ENCODE measurements around the gene ENAM.

Gene ENAM

DNA sequence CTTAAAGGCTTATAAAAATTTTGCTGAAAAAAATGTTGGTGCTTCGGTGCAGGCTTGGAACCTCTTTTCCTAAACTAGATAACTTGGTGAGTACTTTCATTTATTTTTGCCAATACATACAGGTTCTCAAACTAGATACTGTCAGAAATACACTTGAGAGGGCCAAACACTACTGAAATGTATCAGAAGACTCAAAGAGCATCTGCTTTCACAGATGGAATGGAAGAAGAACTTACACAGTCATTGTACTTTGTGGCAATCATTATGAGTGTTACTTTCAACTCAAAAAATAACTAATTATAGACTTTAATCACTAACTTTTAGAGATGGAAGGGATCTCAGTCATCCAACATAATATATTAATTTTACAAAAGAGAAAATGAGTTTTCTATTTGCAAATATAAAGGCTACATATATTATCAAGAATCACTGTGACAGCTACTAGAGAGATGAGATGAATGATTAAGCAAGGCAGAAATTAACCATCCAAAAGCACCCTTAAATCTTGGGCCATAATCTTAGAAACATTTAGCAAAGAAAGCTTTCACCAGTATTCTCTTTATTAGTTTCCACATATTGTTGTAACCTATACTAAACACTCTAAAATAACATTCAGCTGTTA lies 1.0 kb downstream of the ENAM start:
- H3K27ac ChIP-seq (ENCODE audit: low read length): no peak overlapping the region
- no peaks in the 10 kb centered on the region for H3K9me2 ChIP-seq (replicated peaks; ENCODE audit: insufficient read depth, low read length)
- no peak for TF ChIP-seq EZH2phosphoT487 (IDR thresholded peaks at IDR 0.05; ENCODE audit: low read length)
- TF ChIP-seq EZH2 (optimal IDR thresholded peaks at IDR 0.05; ENCODE audit: low read depth, low read length): no peak
- TF ChIP-seq, protein P1, sequence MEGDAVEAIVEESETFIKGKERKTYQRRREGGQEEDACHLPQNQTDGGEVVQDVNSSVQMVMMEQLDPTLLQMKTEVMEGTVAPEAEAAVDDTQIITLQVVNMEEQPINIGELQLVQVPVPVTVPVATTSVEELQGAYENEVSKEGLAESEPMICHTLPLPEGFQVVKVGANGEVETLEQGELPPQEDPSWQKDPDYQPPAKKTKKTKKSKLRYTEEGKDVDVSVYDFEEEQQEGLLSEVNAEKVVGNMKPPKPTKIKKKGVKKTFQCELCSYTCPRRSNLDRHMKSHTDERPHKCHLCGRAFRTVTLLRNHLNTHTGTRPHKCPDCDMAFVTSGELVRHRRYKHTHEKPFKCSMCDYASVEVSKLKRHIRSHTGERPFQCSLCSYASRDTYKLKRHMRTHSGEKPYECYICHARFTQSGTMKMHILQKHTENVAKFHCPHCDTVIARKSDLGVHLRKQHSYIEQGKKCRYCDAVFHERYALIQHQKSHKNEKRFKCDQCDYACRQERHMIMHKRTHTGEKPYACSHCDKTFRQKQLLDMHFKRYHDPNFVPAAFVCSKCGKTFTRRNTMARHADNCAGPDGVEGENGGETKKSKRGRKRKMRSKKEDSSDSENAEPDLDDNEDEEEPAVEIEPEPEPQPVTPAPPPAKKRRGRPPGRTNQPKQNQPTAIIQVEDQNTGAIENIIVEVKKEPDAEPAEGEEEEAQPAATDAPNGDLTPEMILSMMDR (IDR thresholded peaks at IDR 0.05; ENCODE audit: low read length): no peak
- H3K36me3 ChIP-seq (replicated peaks; ENCODE audit: insufficient read depth, low read length): no peaks in the 10 kb centered on the region
- no peak overlapping the region for H3K4me2 ChIP-seq (ENCODE audit: low read depth, low read length)
- no peaks in the 10 kb centered on the region for H3K27me3 ChIP-seq (replicated peaks; ENCODE audit: insufficient read depth, low read length)
- H3F3A ChIP-seq (ENCODE audit: insufficient read depth, low read length): peaks cover under 1% of the 10 kb centered on the region
- H3K9ac ChIP-seq (ENCODE audit: low read length): no peak overlapping the region
- H3K9me3 ChIP-seq (replicated peaks; ENCODE audit: insufficient read depth, low read length): no peaks in the 10 kb centered on the region
- no peak for DNase-seq
- no peak overlapping the region for H3K4me3 ChIP-seq (ENCODE audit: low read length)
- H4K20me1 ChIP-seq (ENCODE audit: insufficient read depth, low read length): no peaks in the 10 kb centered on the region
- no peaks in the 10 kb centered on the region for H3K4me1 ChIP-seq (ENCODE audit: low read length)
- H3K79me2 ChIP-seq (ENCODE audit: low read length): no peaks in the 10 kb centered on the region
- H2AFZ ChIP-seq (ENCODE audit: low read length): no peak overlapping the region

DNA sequence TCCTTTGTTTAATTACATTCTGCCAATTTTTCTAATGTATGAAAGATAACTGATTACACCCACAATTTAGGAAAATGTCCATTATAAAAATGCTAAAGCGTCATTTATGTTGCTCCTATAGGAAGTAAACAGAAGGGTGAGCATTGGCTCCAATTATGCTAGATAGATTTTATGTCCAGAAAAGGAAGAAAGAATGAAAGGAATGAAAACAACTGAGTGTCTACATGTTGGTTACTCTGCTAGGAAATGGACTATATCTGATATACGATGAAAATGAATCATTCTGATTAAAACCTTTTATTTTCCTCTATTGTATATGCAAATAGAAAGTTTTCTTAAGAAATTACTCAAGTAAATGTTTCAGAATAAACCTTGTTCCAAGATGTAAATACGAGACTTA lies 1.6 kb downstream of the ENAM start:
- no peak overlapping the region for H3K4me3 ChIP-seq (ENCODE audit: low read length)
- H2AFZ ChIP-seq (ENCODE audit: low read length): no peak overlapping the region
- no peaks in the 10 kb centered on the region for H4K20me1 ChIP-seq (ENCODE audit: insufficient read depth, low read length)
- no peak overlapping the region for H3K27ac ChIP-seq (ENCODE audit: low read length)
- H3K4me2 ChIP-seq (ENCODE audit: low read depth, low read length): no peak overlapping the region
- H3K9ac ChIP-seq (ENCODE audit: low read length): no peak overlapping the region
- no peaks in the 10 kb centered on the region for H3K9me3 ChIP-seq (replicated peaks; ENCODE audit: insufficient read depth, low read length)
- no peaks in the 10 kb centered on the region for H3K36me3 ChIP-seq (replicated peaks; ENCODE audit: insufficient read depth, low read length)
- TF ChIP-seq EZH2 (optimal IDR thresholded peaks at IDR 0.05; ENCODE audit: low read depth, low read length) (no peak), EZH2phosphoT487 (IDR thresholded peaks at IDR 0.05; ENCODE audit: low read length) (no peak)
- TF ChIP-seq, protein P1 (IDR thresholded peaks at IDR 0.05; ENCODE audit: low read length): no peak
- H3F3A ChIP-seq (ENCODE audit: insufficient read depth, low read length): no peaks in the 10 kb centered on the region
- no peaks in the 10 kb centered on the region for H3K27me3 ChIP-seq (replicated peaks; ENCODE audit: insufficient read depth, low read length)
- H3K4me1 ChIP-seq (ENCODE audit: low read length): no peaks in the 10 kb centered on the region
- H3K9me2 ChIP-seq (replicated peaks; ENCODE audit: insufficient read depth, low read length): no peaks in the 10 kb centered on the region
- no peak for DNase-seq
- H3K79me2 ChIP-seq (ENCODE audit: low read length): no peaks in the 10 kb centered on the region

DNA sequence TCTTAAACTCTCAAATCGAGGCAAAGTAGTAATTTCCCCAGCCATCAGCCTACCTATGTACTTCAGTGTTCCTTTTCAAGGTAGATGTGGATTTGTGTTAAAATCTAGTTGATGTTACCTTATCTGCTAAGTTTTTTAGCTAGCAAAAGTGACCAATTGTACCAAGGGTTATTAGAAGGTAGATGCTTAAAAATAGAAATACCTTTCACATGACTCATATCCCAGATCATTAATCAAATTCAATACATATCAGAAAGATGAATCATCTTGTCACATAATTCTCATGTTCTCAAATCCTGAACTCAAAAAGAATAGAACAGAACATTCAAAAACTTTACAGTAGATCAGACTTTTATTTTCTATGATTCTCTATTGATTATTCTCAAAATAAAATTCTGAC lies 3.5 kb downstream of the ENAM start:
- Histone ChIP-seq H3K4me3 (ENCODE audit: low read length) (no peak overlapping the region), H3K4me1 (ENCODE audit: low read length) (no peaks in the 10 kb centered on the region), H3K9me3 (replicated peaks; ENCODE audit: insufficient read depth, low read length) (no peaks in the 10 kb centered on the region), H2AFZ (ENCODE audit: low read length) (no peak overlapping the region), H3K27me3 (replicated peaks; ENCODE audit: insufficient read depth, low read length) (no peaks in the 10 kb centered on the region), H3F3A (ENCODE audit: insufficient read depth, low read length) (no peaks in the 10 kb centered on the region), H3K36me3 (replicated peaks; ENCODE audit: insufficient read depth, low read length) (no peaks in the 10 kb centered on the region), H3K9me2 (replicated peaks; ENCODE audit: insufficient read depth, low read length) (no peaks in the 10 kb centered on the region), H3K4me2 (ENCODE audit: low read depth, low read length) (no peak overlapping the region), H3K9ac (ENCODE audit: low read length) (no peak overlapping the region), H3K27ac (ENCODE audit: low read length) (no peak overlapping the region), H3K79me2 (ENCODE audit: low read length) (no peaks in the 10 kb centered on the region), H4K20me1 (ENCODE audit: insufficient read depth, low read length) (no peaks in the 10 kb centered on the region)
- no peak for DNase-seq
- TF ChIP-seq EZH2phosphoT487 (IDR thresholded peaks at IDR 0.05; ENCODE audit: low read length) (no peak), EZH2 (optimal IDR thresholded peaks at IDR 0.05; ENCODE audit: low read depth, low read length) (no peak)
- TF ChIP-seq, protein P1 (IDR thresholded peaks at IDR 0.05; ENCODE audit: low read length): no peak
